Thoracic aorta (tissue), 2 donors: Measurements from ENCODE around the gene ALOX5. TPM values are rescaled to one million over a fixed set of nuclear protein-coding genes. Genes with fewer than 3 reads are reported as not detected.
"Not testable (repeated sequence)": the region's sequence is repeated elsewhere in the genome, so short reads cannot be mapped to it uniquely, and the experiment has no call there.

Experiments
- ATAC-seq: fragments of 150-250 bp; one replicate; pipeline ENCODE4 v1.8.0; 2017; ENCODE audit warnings: low read depth; ENCODE audit not compliant: insufficient number of reproducible peaks, low FRiP score
- DNase-seq: peaks from one replicate; pipeline ENCODE4 v3.0.0-alpha.2; 2020; ENCODE audit warnings: low spot score
- H3K27ac ChIP-seq, 2 donors: fragments of 200-600 bp; sonication (generic); 1 replicate in 1 of 2; 2 replicates in 1 of 2; pipeline ENCODE4 v1.5.1; 2016; ENCODE audit warnings: mild to moderate bottlenecking in 2 of 2, moderate library complexity in 2 of 2
- H3K27me3 ChIP-seq: fragments of 200-600 bp; sonication (generic); replicated peaks from 2 replicates; pipeline ENCODE4 v1.6.0; 2016; ENCODE audit warnings: mild to moderate bottlenecking; ENCODE audit not compliant: insufficient read depth
- H3K36me3 ChIP-seq: fragments of 200-600 bp; sonication (generic); one replicate; pipeline ENCODE4 v1.5.1; 2016
- H3K4me1 ChIP-seq, 2 donors: fragments of 200-600 bp; sonication (generic); 1 replicate in 1 of 2; 2 replicates in 1 of 2; pipeline versions ENCODE4 v1.5.1 to v1.6.0; 2016; ENCODE audit warnings: low read depth in 2 of 2, mild to moderate bottlenecking in 1 of 2; ENCODE audit not compliant: control insufficient read depth in 1 of 2
- H3K4me3 ChIP-seq: fragments of 200-600 bp; sonication (generic); 2 replicates; pipeline ENCODE4 v1.5.1; 2016; ENCODE audit warnings: mild to moderate bottlenecking
- H3K9me3 ChIP-seq: fragments of 200-600 bp; sonication (generic); 2 replicates; pipeline ENCODE4 v1.5.1; 2016
- total RNA-seq, 2 donors: library from RNA; depleted of rRNA; stranded (reverse); fragments of >200 nt; gene quantifications; one replicate each; pipeline versions ENCODE4 v1.1.0 to v1.2.3, GENCODE V29; 2016
- TF ChIP-seq, protein P1 (sequence below): fragments of 200-600 bp; sonication (generic); IDR thresholded peaks from one replicate; pipeline ENCODE4 v1.5.1; 2019; ENCODE audit warnings: antibody characterized with exemption

The ALOX5 gene
- total RNA-seq, 2 donors from 2014 or later = 64.1 to 69.7 TPM

DNA sequence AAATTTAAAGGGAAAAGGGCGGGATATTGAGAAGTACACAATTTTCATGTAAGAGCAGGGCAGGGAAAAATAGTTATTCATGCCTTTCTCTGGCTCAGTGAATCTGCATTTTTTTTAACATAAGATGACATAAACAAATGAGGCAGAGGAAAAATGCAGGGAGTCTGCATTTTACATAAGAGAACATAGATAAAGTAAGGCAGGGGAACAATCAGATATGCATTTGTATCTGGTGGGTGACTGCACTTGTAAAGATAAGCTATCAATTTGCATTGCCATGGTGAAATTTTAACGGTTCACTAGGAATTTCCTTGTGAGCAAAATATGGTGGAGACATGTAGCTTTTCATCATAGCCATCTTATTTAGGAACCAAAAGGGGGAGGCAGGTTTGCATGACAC is 33.5 kb downstream of the ALOX5 start:
- H3K27ac ChIP-seq = no peak overlapping the region
- no peaks in the 10 kb centered on the region for H3K36me3 ChIP-seq
- H3K9me3 ChIP-seq = no peaks in the 10 kb centered on the region
- DNase-seq = no peak
- H3K4me3 ChIP-seq = no peak overlapping the region
- no peaks in the 10 kb centered on the region for H3K27me3 ChIP-seq
- ATAC-seq = no peak
- TF ChIP-seq, protein P1, sequence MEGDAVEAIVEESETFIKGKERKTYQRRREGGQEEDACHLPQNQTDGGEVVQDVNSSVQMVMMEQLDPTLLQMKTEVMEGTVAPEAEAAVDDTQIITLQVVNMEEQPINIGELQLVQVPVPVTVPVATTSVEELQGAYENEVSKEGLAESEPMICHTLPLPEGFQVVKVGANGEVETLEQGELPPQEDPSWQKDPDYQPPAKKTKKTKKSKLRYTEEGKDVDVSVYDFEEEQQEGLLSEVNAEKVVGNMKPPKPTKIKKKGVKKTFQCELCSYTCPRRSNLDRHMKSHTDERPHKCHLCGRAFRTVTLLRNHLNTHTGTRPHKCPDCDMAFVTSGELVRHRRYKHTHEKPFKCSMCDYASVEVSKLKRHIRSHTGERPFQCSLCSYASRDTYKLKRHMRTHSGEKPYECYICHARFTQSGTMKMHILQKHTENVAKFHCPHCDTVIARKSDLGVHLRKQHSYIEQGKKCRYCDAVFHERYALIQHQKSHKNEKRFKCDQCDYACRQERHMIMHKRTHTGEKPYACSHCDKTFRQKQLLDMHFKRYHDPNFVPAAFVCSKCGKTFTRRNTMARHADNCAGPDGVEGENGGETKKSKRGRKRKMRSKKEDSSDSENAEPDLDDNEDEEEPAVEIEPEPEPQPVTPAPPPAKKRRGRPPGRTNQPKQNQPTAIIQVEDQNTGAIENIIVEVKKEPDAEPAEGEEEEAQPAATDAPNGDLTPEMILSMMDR = no peak
- H3K4me1 ChIP-seq = no peaks in the 10 kb centered on the region

DNA sequence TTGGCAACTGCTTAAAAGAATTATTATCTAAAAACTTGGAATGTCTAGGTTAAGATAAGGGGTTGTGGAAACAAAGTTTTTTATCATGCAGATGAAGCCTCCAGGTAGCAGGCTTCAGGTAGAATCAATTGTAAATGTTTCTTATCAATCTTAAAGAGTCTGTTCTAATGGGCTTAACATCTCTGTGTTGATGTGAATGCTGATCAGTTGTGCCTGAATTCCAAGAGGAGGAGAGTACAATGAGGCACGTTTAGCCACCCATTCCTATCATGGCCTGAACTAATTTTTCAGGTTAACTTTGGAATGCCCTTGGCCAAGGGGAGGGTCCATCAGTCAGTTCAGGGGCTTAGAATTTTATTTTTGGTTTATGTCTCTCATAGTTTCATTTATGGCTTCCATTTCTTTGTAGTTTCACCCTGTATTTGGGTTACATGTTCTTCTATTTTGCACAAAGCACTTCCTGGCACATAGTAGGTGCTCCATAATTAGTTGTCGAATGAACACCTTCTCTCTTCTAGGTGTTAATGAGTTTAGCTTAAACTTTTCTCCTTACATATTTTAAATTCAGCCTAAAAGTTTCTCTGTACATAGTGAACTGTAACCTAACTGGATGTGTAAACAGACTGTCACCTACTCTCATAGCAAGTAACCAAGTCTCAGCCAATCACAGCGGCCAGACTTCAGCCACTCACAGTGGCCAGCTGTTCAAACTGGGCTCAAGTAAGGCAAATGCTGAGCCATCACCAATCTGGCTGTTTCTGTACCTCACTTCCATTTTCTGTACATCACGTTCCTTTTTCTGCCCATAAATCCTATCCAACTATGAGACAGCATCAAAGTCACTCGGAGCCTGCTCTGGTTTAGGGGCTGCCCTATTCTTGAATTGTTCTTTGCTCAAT is 34.7 kb downstream of the ALOX5 start:
- ATAC-seq (no peak), DNase-seq (no peak)
- Histone ChIP-seq H3K36me3 (no peaks in the 10 kb centered on the region), H3K4me1 (no peaks in the 10 kb centered on the region), H3K9me3 (no peaks in the 10 kb centered on the region), H3K27ac (no peak overlapping the region), H3K27me3 (no peaks in the 10 kb centered on the region), H3K4me3 (no peak overlapping the region)
- TF ChIP-seq, protein P1 = no peak

DNA sequence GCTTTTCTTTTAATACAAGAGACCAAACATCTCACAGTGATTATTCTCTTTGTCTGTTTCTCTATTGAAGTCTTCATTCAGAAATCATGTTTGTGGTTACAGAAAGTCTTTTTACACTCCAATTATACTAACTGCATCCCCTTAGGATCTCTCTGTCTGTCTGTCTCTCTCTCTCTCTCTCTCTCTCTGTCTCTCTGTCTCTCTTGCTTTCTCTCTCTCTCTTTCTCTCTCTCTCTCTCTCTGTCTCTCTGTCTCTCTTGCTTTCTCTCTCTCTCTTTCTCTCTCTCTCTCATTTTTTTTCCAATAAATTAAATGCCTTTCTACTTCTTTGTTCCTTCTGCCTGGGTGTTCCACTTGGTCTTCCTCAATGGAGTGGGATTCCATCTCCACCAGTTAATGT is 35.3 kb downstream of the ALOX5 start:
- H3K4me3 ChIP-seq, H3K9me3 ChIP-seq, H3K36me3 ChIP-seq, DNase-seq, H3K4me1 ChIP-seq, ATAC-seq, H3K27ac ChIP-seq, H3K27me3 ChIP-seq: not testable (repeated sequence)

DNA sequence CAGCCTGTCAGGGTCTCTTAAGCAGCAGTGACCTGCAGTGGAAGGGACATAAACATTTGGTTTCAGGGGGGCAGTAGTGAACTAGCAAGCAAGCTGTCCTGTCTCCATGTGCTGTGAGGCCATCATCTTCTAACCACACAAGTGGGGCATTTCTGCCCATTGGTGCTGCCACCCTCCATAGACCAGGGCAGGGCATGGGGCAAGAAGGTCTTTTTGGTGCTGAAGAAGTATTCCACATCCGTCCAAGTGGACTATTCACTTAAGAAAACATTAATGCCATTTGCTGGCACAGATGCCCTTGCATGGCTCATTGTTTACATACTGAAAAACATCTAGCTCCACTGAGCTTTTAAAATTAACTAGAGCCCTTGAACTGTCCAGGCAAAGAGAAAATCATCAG is 35.8 kb downstream of the ALOX5 start:
- no peak for ATAC-seq
- H3K36me3 ChIP-seq = no peaks in the 10 kb centered on the region
- no peaks in the 10 kb centered on the region for H3K9me3 ChIP-seq
- DNase-seq = no peak
- no peaks in the 10 kb centered on the region for H3K4me1 ChIP-seq
- H3K27ac ChIP-seq = no peak overlapping the region
- no peak overlapping the region for H3K4me3 ChIP-seq
- TF ChIP-seq, protein P1 = no peak
- no peaks in the 10 kb centered on the region for H3K27me3 ChIP-seq

DNA sequence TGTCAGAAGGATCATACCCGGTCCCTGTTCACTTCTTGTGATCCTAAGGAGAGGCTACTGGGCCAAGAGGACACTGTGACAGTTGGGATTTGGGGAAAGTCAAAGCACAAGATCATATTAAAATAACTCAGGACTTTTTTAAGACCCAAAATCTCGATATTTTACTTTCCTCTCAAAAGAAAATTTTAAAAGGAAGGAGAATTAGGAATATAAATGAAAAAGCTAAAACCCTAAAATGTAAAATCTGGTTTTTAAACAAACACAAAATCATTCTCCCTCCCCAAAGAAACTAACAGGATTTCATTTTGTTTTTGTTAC is 36.4 kb downstream of the ALOX5 start:
- no peak overlapping the region for H3K4me3 ChIP-seq
- H3K27me3 ChIP-seq = no peaks in the 10 kb centered on the region
- no peaks in the 10 kb centered on the region for H3K4me1 ChIP-seq
- H3K27ac ChIP-seq = no peak overlapping the region
- TF ChIP-seq, protein P1 = no peak
- no peaks in the 10 kb centered on the region for H3K36me3 ChIP-seq
- ATAC-seq = no peak
- H3K9me3 ChIP-seq = no peaks in the 10 kb centered on the region
- no peak for DNase-seq
